ENCODE results near the gene MROH2B. TPM values are rescaled to one million over a fixed set of nuclear protein-coding genes. Genes with fewer than 3 reads are reported as not detected.

Gene MROH2B
- total RNA-seq, 1 donor from 2014 or later, result not detected

DNA sequence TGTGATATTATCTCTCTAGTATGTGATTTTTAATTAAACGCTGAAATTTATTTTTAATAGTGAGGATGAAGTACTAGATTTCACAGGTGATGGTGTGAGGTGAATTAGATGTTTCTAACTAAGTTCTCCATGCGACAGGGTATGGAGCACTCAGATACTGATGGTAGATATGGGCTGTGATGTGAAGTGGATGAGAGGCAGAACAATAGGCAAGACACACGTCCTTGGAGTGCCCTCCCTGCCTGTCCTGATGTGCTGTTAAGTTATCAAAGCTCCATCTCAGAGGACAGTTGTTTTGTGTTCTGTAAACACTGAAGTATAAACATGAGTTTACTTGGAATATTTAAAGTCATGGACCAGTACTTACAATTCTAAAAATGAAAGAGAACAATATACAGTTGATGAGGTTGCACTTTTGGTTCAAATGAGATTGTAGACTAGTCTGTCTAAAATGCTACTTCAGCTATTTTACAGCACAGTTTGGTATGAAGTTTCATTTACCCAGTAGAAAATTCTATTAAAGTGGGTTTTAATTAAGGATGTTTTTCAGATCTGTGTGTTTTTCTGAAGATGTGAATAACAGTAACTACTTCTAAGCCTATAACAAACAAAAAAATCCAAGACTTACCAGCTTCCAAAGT, 97.7 kb downstream of the MROH2B start:
- Mint-ChIP-seq H3K4me1 (no peaks in the 10 kb centered on the region), H3K27ac (no peak overlapping the region), H3K9me3 (no peaks in the 10 kb centered on the region), H3K27me3 (no peaks in the 10 kb centered on the region), H3K4me3 (no peak overlapping the region), H3K36me3 (ENCODE audit: low read depth) (no peaks in the 10 kb centered on the region)
- DNase-seq (no peak), ATAC-seq (ENCODE audit: low read depth) (no peak)
- POLR2A ChIA-PET, result no interaction called here
- CTCF ChIA-PET, result no interaction called here
- TF ChIP-seq CTCF (IDR thresholded peaks at IDR 0.05), result no peak
- intact Hi-C loops (cut with micrococcal nuclease), result no loop called here

DNA sequence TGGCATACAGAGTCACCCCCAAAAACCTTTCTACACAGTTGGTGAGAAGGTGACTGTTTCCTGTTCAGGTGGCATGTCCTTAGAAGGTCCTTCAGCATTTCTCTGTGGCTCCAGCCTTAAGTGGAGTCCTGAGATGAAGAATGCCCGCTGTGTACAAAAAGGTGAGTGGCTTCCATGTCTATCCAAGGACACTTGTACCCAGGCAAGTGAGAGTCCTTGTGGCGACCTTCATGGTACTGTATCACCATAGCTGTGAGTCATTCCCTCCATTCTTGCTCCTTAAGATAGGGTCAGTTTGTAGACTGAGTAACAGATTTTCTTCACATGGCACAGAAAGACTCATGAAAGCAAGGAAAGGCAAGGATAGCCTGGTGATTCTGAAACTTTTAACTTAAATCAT, 98.7 kb downstream of the MROH2B start:
- Mint-ChIP-seq H3K27ac (no peak overlapping the region), H3K9me3 (no peaks in the 10 kb centered on the region), H3K27me3 (no peaks in the 10 kb centered on the region), H3K36me3 (ENCODE audit: low read depth) (no peaks in the 10 kb centered on the region), H3K4me1 (no peaks in the 10 kb centered on the region), H3K4me3 (no peak overlapping the region)
- ChIA-PET CTCF (no interaction called here), POLR2A (no interaction called here)
- DNase-seq, result no peak
- intact Hi-C loops (cut with micrococcal nuclease), result no loop called here
- TF ChIP-seq CTCF (IDR thresholded peaks at IDR 0.05), result no peak
- no peak for ATAC-seq (ENCODE audit: low read depth)

DNA sequence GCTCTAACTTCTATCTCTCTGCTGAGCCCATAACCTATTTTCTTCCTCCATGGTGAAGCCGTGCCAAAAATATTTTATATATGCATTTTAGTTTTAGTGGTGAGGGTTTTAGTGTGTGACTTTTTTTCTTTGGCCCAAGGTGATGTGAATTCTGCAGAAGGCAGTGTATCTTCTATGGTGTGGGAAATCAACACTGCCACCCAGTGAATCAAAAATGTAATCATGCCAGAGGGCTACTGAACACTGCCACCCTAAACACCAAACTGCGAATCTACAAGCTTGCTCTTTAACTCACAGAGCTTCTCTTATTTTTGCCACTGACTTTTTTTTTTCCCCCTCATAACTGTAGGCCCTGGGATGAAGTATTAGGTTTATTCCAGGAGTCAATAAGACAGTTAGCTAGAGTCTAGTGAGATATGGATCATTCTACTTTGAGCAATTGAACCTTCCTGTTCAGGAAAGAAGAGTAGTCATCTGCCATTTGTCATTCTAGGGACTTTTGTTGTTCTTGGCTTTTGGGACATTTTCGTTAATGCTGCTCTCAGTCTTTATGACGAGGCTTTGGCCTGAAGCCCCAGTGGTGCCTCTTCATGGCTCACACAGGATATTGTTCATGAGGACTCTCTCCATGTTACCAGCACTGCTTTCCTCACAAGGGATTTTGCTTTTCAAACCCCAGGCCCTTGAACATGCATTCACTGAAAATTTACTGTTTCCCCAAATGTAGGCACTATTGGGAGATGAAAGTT, 108.8 kb downstream of the MROH2B start:
- CTCF ChIA-PET, result no interaction called here
- intact Hi-C loops (cut with micrococcal nuclease), result no loop called here
- H3K4me1 Mint-ChIP-seq, result no peaks in the 10 kb centered on the region
- peaks cover 5% of the 10 kb centered on the region for H3K9me3 Mint-ChIP-seq
- DNase-seq, result no peak
- H3K36me3 Mint-ChIP-seq (ENCODE audit: low read depth), result no peaks in the 10 kb centered on the region
- no peak for TF ChIP-seq CTCF (IDR thresholded peaks at IDR 0.05)
- H3K27me3 Mint-ChIP-seq, result peaks cover 2% of the 10 kb centered on the region
- ATAC-seq (ENCODE audit: low read depth), result no peak
- no peak overlapping the region for H3K27ac Mint-ChIP-seq
- H3K4me3 Mint-ChIP-seq, result no peak overlapping the region
- POLR2A ChIA-PET, result no interaction called here

GRCh38 chr5:40960037-40960436, 111.1 kb downstream of the MROH2B start:
- no peak for TF ChIP-seq CTCF (IDR thresholded peaks at IDR 0.05)
- no peak overlapping the region for H3K4me3 Mint-ChIP-seq
- no peaks in the 10 kb centered on the region for H3K36me3 Mint-ChIP-seq (ENCODE audit: low read depth)
- H3K27ac Mint-ChIP-seq, result no peak overlapping the region
- DNase-seq, result no peak
- H3K4me1 Mint-ChIP-seq, result no peaks in the 10 kb centered on the region
- POLR2A ChIA-PET, result no interaction called here
- CTCF ChIA-PET, result no interaction called here
- H3K9me3 Mint-ChIP-seq, result peaks cover 7% of the 10 kb centered on the region
- ATAC-seq (ENCODE audit: low read depth), result no peak
- peaks cover 2% of the 10 kb centered on the region for H3K27me3 Mint-ChIP-seq
- intact Hi-C loops (cut with micrococcal nuclease), result no loop called here

- no peak overlapping the region for H3K4me3 Mint-ChIP-seq
Observed at GRCh38 chr5:40958811-40959210, 112.3 kb downstream of the MROH2B start.

More at GRCh38 chr5:40958811-40959210, 112.3 kb downstream of the MROH2B start:
- H3K9me3 Mint-ChIP-seq, result peaks cover 7% of the 10 kb centered on the region
- ChIA-PET POLR2A (no interaction called here), CTCF (no interaction called here)
- H3K27ac Mint-ChIP-seq, result no peak overlapping the region
- ATAC-seq (ENCODE audit: low read depth) (no peak), DNase-seq (no peak)
- H3K27me3 Mint-ChIP-seq, result peaks cover 2% of the 10 kb centered on the region
- no peaks in the 10 kb centered on the region for H3K4me1 Mint-ChIP-seq
- intact Hi-C loops (cut with micrococcal nuclease), result no loop called here
- H3K36me3 Mint-ChIP-seq (ENCODE audit: low read depth), result no peaks in the 10 kb centered on the region
- TF ChIP-seq CTCF (IDR thresholded peaks at IDR 0.05), result no peak
